Thymus (tissue), 11 donors: ENCODE data around the gene LRIG1. TPM values are rescaled to one million over a fixed set of nuclear protein-coding genes. Genes with fewer than 3 reads are reported as not detected.
A peak's percentile ranks its signal among the peaks of the same experiment; 100 is the strongest.

Experiments used
- DNase-seq, 9 donors: peaks; one replicate each; pipeline ENCODE4 v3.0.0-alpha.2; 2013; ENCODE audit warnings: low spot score in 9 of 9, low read depth in 6 of 9, missing footprints in 1 of 9
- H3K27ac ChIP-seq, 2 donors: one replicate each; pipeline ENCODE4 v1.5.1; 2013; ENCODE audit warnings: control low read depth in 1 of 2, low read depth in 1 of 2, low read length in 1 of 2, mild to moderate bottlenecking in 1 of 2, moderate library complexity in 1 of 2
- H3K27me3 ChIP-seq, 2 donors: one replicate each; pipeline ENCODE4 v1.5.1; 2013; ENCODE audit warnings: low read length in 1 of 2; ENCODE audit not compliant: control insufficient read depth in 2 of 2, insufficient read depth in 1 of 2
- H3K36me3 ChIP-seq, 2 donors: one replicate each; pipeline ENCODE4 v1.5.1; 2013; ENCODE audit warnings: low read length in 1 of 2, mild to moderate bottlenecking in 1 of 2, moderate library complexity in 1 of 2; ENCODE audit not compliant: control insufficient read depth in 2 of 2, insufficient read depth in 2 of 2
- H3K4me1 ChIP-seq, 2 donors: one replicate each; pipeline ENCODE4 v1.5.1; 2013; ENCODE audit warnings: low read length in 2 of 2; ENCODE audit not compliant: control insufficient read depth in 2 of 2, insufficient read depth in 2 of 2
- H3K4me3 ChIP-seq, 2 donors: one replicate each; pipeline ENCODE4 v1.5.1; 2013; ENCODE audit warnings: low read length in 2 of 2, control low read depth in 1 of 2, mild to moderate bottlenecking in 1 of 2
- H3K9me3 ChIP-seq, 2 donors: one replicate each; pipeline ENCODE4 v1.5.1; 2013; ENCODE audit warnings: low read length in 1 of 2, mild to moderate bottlenecking in 1 of 2; ENCODE audit not compliant: control insufficient read depth in 2 of 2, insufficient read depth in 1 of 2
- WGBS: extraction: QIAGEN DNeasy Blood & Tissue Kit; methylation state at CpG from one replicate; pipeline ENCODE4 v1.1.7; 2013; 5-methylcytosine and 5-hydroxymethylcytosine counted together
- polyA plus RNA-seq: library from polyadenylated mRNA; stranded (reverse); fragments of 200-250 nt; gene quantifications from one replicate; pipeline ENCODE4 v1.2.3, GENCODE V29; 2013
- total RNA-seq: library from RNA; stranded (reverse); fragments of 120-200 nt; gene quantifications from one replicate; pipeline ENCODE4 v1.2.4, GENCODE V29; 2013
- donor health status: healthy.

Gene LRIG1
- total and polyA plus RNA-seq, 2 donors = 8.8 to 10.9 TPM

DNA sequence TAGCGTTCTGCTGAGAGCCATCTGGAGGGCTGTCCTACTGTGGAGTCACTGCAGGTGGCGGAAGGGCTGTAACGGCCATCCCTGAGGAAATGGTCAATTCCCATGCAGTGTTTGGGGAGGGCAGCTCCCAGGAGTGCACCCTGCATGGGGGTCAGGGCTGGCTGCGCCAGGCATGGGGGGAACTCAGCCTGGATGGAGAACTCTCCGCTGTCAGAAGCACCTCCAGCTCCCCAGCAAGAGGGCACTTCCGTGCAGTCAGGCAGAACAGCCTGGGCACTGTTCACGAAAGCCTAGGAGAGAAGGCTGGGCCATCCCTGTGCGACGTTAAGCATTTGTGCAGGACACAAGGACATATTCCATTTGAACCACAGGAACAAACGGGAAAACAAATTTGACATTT lies 105.2 kb downstream of the LRIG1 start:
- H3K36me3 ChIP-seq = peaks cover 0 to 3% of the 10 kb centered on the region in 2 donors

GRCh38 chr3:66394753-66395249 lies 106.0 kb downstream of the LRIG1 start:
- H3K27me3 ChIP-seq = no peaks in the 10 kb centered on the region
- peaks cover 0 to 29% of the 10 kb centered on the region in 2 donors for H3K4me1 ChIP-seq
- 96% methylated on average over 8 of the region's 8 CpGs for WGBS
- H3K4me3 ChIP-seq = no peak overlapping the region
- H3K9me3 ChIP-seq = no peaks in the 10 kb centered on the region
- H3K27ac ChIP-seq = no peak overlapping the region
- DNase-seq = no peak
- H3K36me3 ChIP-seq = no peaks in the 10 kb centered on the region

More for the DNA sequence above, 105.2 kb downstream of the LRIG1 start:
- no peaks in the 10 kb centered on the region for H3K27me3 ChIP-seq
- no peak for DNase-seq
- H3K9me3 ChIP-seq = peaks cover 0 to under 1% of the 10 kb centered on the region in 2 donors
- H3K27ac ChIP-seq = no peak overlapping the region
- WGBS = 97% methylated on average over 10 of the region's 10 CpGs
- H3K4me3 ChIP-seq = no peak overlapping the region
- H3K4me1 ChIP-seq = peaks cover 0 to 29% of the 10 kb centered on the region in 2 donors

DNA sequence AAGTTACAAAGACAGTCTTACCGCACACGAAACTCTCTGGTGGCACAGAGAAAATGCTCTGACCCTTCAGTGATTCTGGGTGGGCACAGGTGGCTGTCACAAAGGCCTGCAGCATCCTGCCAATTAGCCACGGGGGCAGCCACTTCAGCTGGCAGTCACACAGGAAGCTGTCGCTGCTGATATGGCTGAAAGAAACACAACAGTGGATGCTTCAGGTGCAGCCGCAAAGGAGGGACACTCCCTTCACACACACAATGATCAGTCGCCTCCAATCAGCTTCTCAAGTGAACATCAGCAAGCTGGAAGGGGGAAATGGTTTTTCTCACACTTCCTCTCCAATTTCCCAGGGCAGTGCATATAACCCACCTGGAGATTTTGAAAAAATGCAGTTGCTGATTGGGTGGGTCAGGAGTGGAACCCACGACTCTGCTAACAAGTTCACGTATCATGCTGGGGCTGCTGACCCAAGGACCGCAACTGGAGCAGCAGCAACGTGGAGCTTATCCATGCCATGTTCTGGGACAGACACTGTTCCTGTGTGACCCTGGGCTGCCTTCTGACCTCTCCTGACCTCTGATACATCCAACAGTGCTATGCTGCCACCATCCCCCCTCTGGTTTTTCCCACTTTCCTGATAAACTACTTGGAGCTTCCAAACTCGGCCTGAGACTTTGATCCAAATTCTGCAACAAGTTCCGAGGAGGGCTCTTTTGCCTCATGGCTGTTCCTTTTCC lies 106.6 kb downstream of the LRIG1 start:
- Histone ChIP-seq H3K27ac (peak overlapping the region; percentile 55 to 83), H3K4me3 (peak overlapping the region; percentile 4 to 21), H3K9me3 (no peaks in the 10 kb centered on the region), H3K36me3 (no peaks in the 10 kb centered on the region), H3K27me3 (no peaks in the 10 kb centered on the region), H3K4me1 (peaks cover 0 to 29% of the 10 kb centered on the region in 2 donors)
- peak in 8 of 9 donors; percentile 23 to 82 (median 49) for DNase-seq
- 54% methylated on average over 12 of the region's 12 CpGs for WGBS

DNA sequence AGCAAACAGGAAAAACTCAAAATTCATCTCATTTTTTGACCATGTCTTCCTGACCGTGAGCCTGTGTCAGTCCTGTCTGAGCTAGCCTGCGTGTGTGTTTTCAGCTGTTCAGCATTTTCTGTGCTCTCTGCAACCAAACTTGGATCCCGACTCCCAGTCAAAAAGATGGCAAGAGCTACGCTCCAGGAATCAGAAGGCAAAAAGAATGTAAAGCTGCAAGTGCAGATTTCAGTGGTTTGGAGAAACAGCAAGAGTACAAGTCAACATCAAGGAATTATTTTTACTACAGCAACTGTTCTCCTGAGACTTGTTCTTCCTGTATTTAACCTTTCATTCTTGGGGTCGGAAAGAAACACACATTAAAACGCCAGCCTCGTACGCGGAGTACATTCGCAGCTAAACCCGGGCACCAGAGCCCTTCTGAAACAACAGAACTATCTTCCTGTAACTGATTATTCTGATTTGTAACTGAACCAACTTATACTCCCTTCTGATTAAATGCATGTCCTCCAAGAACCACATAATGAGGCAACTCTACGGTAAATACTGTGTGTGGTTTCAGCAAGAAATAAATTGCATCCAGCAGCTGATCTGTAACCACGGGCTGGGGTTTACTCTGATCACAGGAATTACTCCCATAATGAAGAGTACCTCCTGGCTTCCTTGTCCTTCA lies 107.4 kb downstream of the LRIG1 start:
- peaks cover 0 to 26% of the 10 kb centered on the region in 2 donors for H3K4me1 ChIP-seq
- no peaks in the 10 kb centered on the region for H3K27me3 ChIP-seq
- peak overlapping the region; percentile 4 to 21 for H3K4me3 ChIP-seq
- no peaks in the 10 kb centered on the region for H3K36me3 ChIP-seq
- no peaks in the 10 kb centered on the region for H3K9me3 ChIP-seq
- DNase-seq = peak in 2 of 9 donors; percentile 18 to 26
- peak overlapping the region; percentile 74 to 83 for H3K27ac ChIP-seq
- 71% methylated on average over 13 of the region's 13 CpGs for WGBS

DNA sequence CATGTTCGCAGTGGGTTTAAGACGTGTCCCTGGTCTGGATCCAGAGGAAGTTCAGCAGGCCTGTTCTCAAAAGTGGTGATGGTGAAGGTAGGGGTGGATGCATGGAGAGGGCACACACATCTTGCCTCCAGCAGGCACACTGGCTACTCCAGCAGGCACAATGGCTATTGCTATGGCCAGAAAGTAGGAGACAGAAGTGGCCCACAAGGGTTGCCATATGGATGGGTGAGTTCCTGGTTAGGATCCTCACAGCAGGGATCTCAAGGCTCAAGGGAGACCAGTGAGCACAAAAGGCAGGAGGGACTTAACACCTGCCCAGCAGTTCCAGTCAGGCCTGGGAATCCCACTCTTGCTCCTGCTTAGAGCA lies 107.9 kb downstream of the LRIG1 start:
- H3K4me1 ChIP-seq = peaks cover 0 to 22% of the 10 kb centered on the region in 2 donors
- peak overlapping the region in 1 of 2 donors; percentile 21 for H3K4me3 ChIP-seq
- H3K9me3 ChIP-seq = no peaks in the 10 kb centered on the region
- no peaks in the 10 kb centered on the region for H3K36me3 ChIP-seq
- no peaks in the 10 kb centered on the region for H3K27me3 ChIP-seq
- 97% methylated on average over 2 of the region's 2 CpGs for WGBS
- H3K27ac ChIP-seq = peak overlapping the region; percentile 74 to 83
- DNase-seq = no peak

GRCh38 chr3:66392512-66392911 lies 108.3 kb downstream of the LRIG1 start:
- WGBS = 95% methylated on average over 3 of the region's 3 CpGs
- DNase-seq = no peak
- no peaks in the 10 kb centered on the region for H3K9me3 ChIP-seq
- H3K27me3 ChIP-seq = no peaks in the 10 kb centered on the region
- no peaks in the 10 kb centered on the region for H3K36me3 ChIP-seq
- no peak overlapping the region for H3K27ac ChIP-seq
- H3K4me3 ChIP-seq = no peak overlapping the region
- H3K4me1 ChIP-seq = peaks cover 0 to 22% of the 10 kb centered on the region in 2 donors

GRCh38 chr3:66390013-66390412 lies 110.8 kb downstream of the LRIG1 start:
- H3K4me1 ChIP-seq = peaks cover 0 to 22% of the 10 kb centered on the region in 2 donors
- H3K27ac ChIP-seq = no peak overlapping the region
- no peak overlapping the region for H3K4me3 ChIP-seq
- H3K36me3 ChIP-seq = peaks cover 9 to 14% of the 10 kb centered on the region in 2 donors
- no peaks in the 10 kb centered on the region for H3K27me3 ChIP-seq
- DNase-seq = no peak
- H3K9me3 ChIP-seq = no peaks in the 10 kb centered on the region

- no peak for DNase-seq
- no peaks in the 10 kb centered on the region for H3K4me1 ChIP-seq
- H3K4me3 ChIP-seq = no peak overlapping the region
- no peak overlapping the region for H3K27ac ChIP-seq
- no peaks in the 10 kb centered on the region for H3K9me3 ChIP-seq
- H3K27me3 ChIP-seq = no peaks in the 10 kb centered on the region
- peaks cover 32 to 41% of the 10 kb centered on the region in 2 donors for H3K36me3 ChIP-seq
- WGBS = 90% methylated on average over 7 of the region's 7 CpGs
Observed at GRCh38 chr3:66386925-66387650, 113.7 kb downstream of the LRIG1 start.
